Measurements from ENCODE around the gene COBL. TPM values are rescaled to one million over a fixed set of nuclear protein-coding genes. Genes with fewer than 3 reads are reported as not detected.

COBL gene
- total RNA-seq, 4 donors from 2014 or later: 1.1 to 27.7 (median 15.2) TPM

DNA sequence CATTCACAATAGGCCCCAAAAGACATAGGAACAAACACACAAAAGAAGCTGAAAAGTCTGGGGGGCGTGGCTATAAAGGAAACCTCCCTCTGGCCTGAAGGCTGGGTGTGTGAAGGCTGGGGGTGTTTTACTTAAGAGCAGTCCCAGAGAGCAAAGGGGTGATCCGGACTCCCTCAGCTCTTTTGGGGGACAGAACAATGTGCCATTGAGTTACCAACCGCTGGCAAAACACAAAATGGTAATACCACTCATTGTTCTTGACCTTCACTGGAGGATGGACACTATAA is 189.0 kb downstream of the COBL start:
- ATAC-seq (ENCODE audit: low FRiP score) (no peak), DNase-seq (ENCODE audit: low spot score) (no peak)
- TF ChIP-seq, protein P1, sequence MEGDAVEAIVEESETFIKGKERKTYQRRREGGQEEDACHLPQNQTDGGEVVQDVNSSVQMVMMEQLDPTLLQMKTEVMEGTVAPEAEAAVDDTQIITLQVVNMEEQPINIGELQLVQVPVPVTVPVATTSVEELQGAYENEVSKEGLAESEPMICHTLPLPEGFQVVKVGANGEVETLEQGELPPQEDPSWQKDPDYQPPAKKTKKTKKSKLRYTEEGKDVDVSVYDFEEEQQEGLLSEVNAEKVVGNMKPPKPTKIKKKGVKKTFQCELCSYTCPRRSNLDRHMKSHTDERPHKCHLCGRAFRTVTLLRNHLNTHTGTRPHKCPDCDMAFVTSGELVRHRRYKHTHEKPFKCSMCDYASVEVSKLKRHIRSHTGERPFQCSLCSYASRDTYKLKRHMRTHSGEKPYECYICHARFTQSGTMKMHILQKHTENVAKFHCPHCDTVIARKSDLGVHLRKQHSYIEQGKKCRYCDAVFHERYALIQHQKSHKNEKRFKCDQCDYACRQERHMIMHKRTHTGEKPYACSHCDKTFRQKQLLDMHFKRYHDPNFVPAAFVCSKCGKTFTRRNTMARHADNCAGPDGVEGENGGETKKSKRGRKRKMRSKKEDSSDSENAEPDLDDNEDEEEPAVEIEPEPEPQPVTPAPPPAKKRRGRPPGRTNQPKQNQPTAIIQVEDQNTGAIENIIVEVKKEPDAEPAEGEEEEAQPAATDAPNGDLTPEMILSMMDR (IDR thresholded peaks at IDR 0.05): no peak

DNA sequence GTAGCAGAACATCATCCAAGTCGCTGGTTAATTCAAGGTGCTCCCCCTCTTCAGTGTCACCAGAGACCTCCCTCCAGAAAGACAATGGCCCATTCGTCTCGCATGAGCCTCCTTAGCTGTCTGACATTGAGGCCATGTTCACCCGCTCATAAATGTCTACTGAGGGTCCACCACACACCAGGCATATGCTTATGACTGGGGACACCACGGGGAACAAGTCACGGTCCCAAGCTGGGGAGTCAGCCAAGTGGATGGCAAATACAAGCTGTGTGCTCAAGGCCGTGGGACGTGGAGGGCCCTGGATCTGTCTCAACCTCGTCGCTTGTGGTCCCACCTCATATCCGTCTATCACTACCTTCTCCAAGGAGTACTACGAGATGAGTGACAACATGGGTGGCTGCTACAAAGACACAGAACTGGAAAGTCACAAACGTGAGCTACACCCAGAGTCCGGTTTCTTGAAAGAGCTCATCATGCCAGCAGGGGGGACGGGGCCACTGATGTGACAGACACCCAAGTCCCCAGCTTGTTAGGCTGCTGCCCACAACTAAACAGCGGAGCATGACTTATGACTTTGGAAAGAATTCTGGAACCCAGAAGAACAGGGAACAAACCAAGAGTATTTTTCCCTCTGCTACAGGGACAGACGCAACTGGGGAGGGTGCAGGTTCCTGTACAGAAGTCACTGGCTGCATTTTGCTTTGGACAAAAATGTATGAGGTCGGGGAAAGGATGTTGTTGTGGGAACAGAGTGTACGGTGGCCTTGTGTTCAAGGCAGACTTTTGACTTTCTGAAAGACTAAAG is 189.6 kb downstream of the COBL start:
- ATAC-seq (ENCODE audit: low FRiP score) (no peak), DNase-seq (ENCODE audit: low spot score) (no peak)
- TF ChIP-seq, protein P1 (IDR thresholded peaks at IDR 0.05): no peak

DNA sequence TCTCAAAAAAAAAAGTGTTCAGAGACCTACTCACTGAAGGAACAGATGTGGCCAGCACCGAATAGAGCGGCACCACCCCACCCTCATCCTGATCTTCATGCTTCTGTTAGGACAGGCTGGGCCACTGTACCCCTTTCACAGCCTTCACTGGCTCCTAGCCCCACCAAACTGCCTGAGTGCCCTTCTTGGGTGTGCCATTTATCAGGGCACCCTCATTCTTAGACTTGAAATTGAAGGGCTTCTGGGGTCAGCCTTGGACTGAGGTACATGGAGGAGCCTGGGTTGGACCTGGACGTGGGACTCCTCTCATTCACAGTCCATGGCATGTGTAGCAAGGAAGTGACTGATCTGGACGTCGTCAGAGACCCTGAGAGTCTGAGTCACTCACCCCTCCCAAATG is 190.3 kb downstream of the COBL start:
- no peak for ATAC-seq (ENCODE audit: low FRiP score)
- TF ChIP-seq, protein P1 (IDR thresholded peaks at IDR 0.05): no peak
- no peak for DNase-seq (ENCODE audit: low spot score)

DNA sequence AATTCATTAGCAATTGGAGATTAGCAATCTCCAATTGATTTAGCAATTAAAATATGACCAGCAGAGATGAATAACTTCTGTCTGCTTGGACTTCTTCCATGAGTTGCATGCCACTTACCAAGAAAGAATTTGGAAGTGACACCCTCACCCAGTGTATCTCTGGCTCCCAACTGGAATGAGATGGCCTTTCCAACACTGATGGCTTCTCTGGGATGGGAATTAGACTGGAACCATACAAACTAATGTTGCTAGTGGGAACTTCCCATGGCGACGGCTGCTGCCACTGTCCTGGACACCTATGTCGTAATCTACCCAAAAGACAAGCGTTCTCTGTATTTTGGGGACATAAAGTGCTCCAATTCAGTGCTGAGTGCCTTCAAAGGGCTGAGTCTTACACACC is 192.3 kb downstream of the COBL start:
- DNase-seq (ENCODE audit: low spot score) (no peak), ATAC-seq (ENCODE audit: low FRiP score) (no peak)
- TF ChIP-seq, protein P1 (IDR thresholded peaks at IDR 0.05): no peak

DNA sequence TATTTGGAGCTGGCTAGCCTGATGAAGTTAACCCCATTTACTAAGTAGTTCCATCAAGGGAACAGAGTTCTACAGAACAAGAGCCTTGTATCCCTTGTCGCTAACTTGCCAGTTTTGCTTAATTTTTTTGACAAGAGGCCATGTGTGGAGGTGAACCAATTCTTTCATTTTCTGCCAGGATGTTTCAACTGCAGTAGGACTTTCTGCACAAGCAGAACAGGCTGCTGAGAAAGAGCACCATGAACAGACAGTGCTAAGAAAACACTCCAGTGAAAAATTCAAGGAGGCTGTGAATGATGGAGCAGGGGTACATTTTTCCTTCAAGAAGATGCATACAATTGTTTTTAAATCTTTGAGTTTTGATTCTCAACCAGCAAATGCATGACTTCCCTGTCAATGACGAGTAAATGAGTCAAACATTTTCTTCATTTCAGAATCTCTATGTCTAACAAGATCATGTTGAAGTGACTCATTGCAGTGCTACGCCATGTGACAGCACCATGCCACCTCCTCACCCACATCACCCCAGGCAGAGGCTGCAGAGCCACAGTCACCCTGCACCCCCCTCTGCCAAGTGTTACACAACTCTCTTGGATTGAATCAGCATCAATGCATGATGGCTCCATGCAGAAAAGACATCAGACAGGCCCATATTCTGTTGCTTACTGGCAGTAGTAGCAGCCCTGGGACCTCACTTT is 193.1 kb downstream of the COBL start:
- ATAC-seq (ENCODE audit: low FRiP score) (peak; percentile 60), DNase-seq (ENCODE audit: low spot score) (no peak)
- TF ChIP-seq, protein P1 (IDR thresholded peaks at IDR 0.05): no peak

DNA sequence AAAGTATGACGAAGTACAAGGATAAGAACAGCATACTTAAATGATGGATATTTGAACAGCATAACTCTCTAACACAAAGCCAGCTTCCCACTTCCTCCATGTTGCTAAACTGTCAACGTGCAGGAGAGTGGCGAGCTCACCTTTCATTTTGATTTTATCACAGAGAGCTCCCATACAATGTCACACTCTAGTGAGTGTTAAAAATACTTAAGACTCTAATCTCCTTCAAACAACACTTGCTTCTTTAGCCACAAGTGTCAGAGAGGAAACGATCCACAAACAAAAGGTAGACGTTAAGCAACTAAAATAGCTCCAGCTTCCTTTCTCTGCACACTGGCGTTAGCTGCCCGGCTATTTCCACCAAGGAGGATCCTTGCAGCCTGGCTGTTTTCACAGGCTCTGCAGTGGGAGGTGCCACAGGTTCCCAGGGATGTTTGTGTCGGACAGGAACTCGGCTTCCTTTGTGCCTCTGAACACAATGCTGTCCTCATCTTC is 194.6 kb downstream of the COBL start:
- DNase-seq (ENCODE audit: low spot score): no peak
- no peak for ATAC-seq (ENCODE audit: low FRiP score)
- TF ChIP-seq, protein P1 (IDR thresholded peaks at IDR 0.05): no peak

Data from omental fat pad (tissue), 4 donors.